Adipocyte (in vitro differentiated cells): ENCODE results near the gene DHRSX.
A peak's percentile ranks its signal among the peaks of the same experiment; 100 is the strongest.

Experiments
- DNase-seq: peaks from one replicate; pipeline ENCODE4 v3.0.0-alpha.2; 2015; ENCODE audit warnings: low read depth
- H3K27me3 ChIP-seq: replicated peaks from 2 replicates; pipeline ENCODE4 v1.7.0; 2013; ENCODE audit warnings: mild to moderate bottlenecking, low read length, moderate library complexity; ENCODE audit not compliant: control insufficient read depth, insufficient read depth
- H3K36me3 ChIP-seq: 2 replicates; pipeline ENCODE4 v1.7.0; 2013; ENCODE audit warnings: low read length, mild to moderate bottlenecking, moderate library complexity; ENCODE audit not compliant: control insufficient read depth, insufficient read depth, severe bottlenecking
- H3K4me1 ChIP-seq: 2 replicates; pipeline ENCODE4 v1.7.0; 2013; ENCODE audit warnings: mild to moderate bottlenecking, low read length, moderate library complexity; ENCODE audit not compliant: control insufficient read depth, insufficient read depth
- H3K4me3 ChIP-seq: 2 replicates; pipeline ENCODE4 v1.7.0; 2013; ENCODE audit warnings: mild to moderate bottlenecking, low read length, moderate library complexity
- H3K9ac ChIP-seq: 2 replicates; pipeline ENCODE4 v1.7.0; 2013; ENCODE audit warnings: mild to moderate bottlenecking, low read length, moderate library complexity
- H3K9me3 ChIP-seq: 2 replicates; pipeline ENCODE4 v1.7.0; 2013; ENCODE audit warnings: mild to moderate bottlenecking, low read length, moderate library complexity; ENCODE audit not compliant: control insufficient read depth

Gene DHRSX

DNA sequence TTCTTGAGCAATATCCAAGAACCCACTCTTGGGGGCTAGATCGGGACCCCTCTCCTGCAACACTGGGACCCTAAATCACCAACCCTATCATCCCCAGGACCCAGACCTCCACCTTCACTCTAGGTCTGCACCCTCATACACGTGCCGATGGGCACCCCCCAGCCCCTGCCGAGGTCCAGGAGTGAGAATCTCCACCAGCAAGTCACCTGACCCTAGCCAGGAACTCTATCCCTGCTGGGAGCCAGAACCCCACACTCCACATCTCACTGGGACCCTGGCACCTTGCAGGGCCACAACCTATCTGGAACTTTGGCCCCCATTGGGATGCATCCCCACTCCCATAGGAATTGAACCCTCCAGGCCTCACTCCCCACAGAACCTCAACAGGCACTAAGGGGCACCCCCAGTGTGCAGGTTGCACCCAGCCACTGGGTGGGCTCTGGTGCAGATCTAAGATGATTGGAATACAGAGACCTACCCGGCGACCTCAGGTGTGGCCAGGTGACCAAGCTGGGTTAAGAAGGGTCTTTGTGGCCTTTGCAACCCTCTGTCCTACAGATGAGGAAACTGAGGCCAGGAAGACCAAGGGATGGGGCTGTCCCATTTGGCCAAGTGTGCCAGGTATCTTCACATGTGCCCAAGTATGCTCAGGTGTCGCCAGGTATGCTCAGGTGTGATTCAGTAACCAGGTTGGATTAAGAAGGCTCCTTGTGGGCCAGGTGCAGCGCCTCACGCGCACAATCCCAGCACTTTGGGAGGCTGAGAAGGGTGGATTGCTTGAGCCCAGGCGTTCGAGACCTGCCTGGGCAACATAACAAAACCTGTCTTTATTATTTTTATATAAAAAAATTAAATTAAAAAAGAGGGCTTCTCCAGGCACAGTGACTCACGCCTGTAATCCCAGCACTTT, 3.1 kb upstream of the DHRSX start:
- DNase-seq = no peak
- Histone ChIP-seq H3K36me3 (no peaks in the 10 kb centered on the region), H3K27me3 (peaks cover 4% of the 10 kb centered on the region), H3K4me3 (no peak overlapping the region), H3K9me3 (no peaks in the 10 kb centered on the region), H3K9ac (no peak overlapping the region), H3K4me1 (peaks cover 10% of the 10 kb centered on the region)

DNA sequence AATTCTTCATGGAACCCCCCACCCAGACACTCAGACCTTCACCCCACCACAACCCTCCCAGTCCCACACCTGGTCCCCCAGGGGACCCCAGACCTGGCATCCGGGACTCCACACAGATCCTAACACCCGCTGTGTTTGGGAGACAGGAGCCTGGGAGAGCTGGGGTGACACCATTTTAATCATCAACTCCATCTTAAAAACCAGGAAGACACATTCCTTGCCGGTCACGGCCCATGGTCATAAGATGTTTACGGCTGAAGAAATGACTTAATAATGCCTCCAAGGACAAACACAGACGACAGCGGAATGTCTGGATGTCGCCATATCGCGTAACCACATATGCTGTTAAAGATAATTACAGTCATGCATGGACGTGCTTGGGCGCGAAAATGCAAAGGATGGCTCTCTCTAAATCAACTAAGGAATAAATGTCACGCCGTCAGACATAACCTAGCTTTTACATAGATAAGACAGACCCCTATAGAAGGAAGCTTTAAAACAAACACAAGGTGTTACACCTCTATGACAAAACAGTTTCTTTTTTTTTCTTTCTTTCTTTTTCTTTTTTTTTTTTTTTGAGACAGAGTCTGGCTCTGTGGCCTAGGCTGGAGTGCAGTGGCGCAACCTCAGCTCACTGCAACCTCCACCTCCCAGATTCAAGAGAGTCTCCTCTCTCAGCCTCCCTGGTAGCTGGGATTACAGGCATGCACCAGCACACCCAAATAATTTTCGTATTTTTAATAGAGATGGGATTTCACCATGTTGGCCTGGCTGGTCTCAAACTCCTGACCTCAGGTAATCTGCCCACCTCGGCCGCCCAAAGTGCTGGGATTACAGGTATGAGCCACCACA, 2.1 kb upstream of the DHRSX start:
- peak; percentile 47 for DNase-seq
- Histone ChIP-seq H3K4me3 (no peak overlapping the region), H3K9ac (no peak overlapping the region), H3K4me1 (peaks cover 20% of the 10 kb centered on the region), H3K36me3 (no peaks in the 10 kb centered on the region), H3K27me3 (peaks cover under 1% of the 10 kb centered on the region), H3K9me3 (no peaks in the 10 kb centered on the region)

DNA sequence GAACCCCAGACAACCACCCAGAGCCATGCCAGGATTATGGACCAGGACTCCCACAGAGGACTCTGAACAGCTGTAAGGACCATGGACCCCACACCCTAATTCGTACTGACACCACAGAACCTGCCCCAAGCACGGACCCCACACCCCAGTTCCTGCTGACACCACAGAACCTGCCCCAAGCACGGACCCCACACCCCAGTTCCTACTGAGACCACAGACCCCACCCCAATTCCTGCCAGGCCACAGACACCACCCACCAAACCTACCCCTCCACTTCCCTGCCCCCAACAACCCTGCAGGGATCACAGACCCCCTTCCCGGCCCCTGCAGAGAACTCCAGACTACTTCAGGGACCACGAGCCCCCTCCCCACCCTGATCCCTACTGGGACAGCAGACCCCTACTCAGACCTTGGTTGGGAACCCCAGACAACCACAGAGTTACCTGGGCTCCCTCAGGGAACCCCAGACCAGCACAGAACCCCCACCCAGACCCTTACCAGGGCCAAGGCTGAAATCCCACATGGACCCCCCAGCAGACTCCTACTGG, 1.4 kb upstream of the DHRSX start:
- Histone ChIP-seq H3K9ac (no peak overlapping the region), H3K4me3 (no peak overlapping the region)
- DNase-seq = no peak

GRCh38 chrX:2501559-2502102, 855 bp upstream of the DHRSX start:
- Histone ChIP-seq H3K36me3 (no peaks in the 10 kb centered on the region), H3K27me3 (no peaks in the 10 kb centered on the region), H3K4me3 (no peak overlapping the region), H3K9me3 (no peaks in the 10 kb centered on the region), H3K4me1 (peaks cover 30% of the 10 kb centered on the region), H3K9ac (no peak overlapping the region)
- DNase-seq = no peak

More for the DNA sequence above, 1.4 kb upstream of the DHRSX start:
- peaks cover 27% of the 10 kb centered on the region for H3K4me1 ChIP-seq
- H3K27me3 ChIP-seq = no peaks in the 10 kb centered on the region
- H3K36me3 ChIP-seq = no peaks in the 10 kb centered on the region
- no peaks in the 10 kb centered on the region for H3K9me3 ChIP-seq

GRCh38 chrX:2500091-2500802, 529 bp downstream of the DHRSX start:
- peak overlapping the region; percentile 92 for H3K9ac ChIP-seq
- peaks cover 6% of the 10 kb centered on the region for H3K36me3 ChIP-seq
- H3K9me3 ChIP-seq = no peaks in the 10 kb centered on the region
- H3K4me3 ChIP-seq = peak overlapping the region; percentile 90
- peak; percentile 62 for DNase-seq
- peaks cover 30% of the 10 kb centered on the region for H3K4me1 ChIP-seq
- H3K27me3 ChIP-seq = no peaks in the 10 kb centered on the region

DNA sequence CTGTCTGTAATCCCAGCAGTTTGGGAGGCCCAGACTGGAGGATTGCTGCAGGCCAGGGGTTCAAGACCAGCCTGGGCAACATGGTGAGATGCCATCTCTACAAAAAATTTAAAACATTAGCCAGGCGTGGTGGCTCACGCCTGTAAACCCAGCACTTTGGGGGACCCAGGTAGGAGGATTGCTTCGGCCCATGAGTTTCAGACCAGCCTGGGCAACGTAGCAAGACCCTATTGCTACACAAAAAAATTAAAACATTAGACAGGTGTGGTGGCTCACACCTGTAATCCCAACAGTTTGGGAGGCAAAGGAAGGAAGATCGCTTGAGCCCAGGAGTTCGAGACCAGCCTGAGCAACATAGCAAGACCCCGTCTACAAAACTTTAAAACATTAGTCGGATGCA, 1.3 kb downstream of the DHRSX start:
- Histone ChIP-seq H3K9ac (peak overlapping the region; percentile 92), H3K9me3 (no peaks in the 10 kb centered on the region), H3K27me3 (no peaks in the 10 kb centered on the region), H3K4me3 (peak overlapping the region; percentile 90), H3K4me1 (peaks cover 30% of the 10 kb centered on the region), H3K36me3 (peaks cover 7% of the 10 kb centered on the region)
- no peak for DNase-seq

DNA sequence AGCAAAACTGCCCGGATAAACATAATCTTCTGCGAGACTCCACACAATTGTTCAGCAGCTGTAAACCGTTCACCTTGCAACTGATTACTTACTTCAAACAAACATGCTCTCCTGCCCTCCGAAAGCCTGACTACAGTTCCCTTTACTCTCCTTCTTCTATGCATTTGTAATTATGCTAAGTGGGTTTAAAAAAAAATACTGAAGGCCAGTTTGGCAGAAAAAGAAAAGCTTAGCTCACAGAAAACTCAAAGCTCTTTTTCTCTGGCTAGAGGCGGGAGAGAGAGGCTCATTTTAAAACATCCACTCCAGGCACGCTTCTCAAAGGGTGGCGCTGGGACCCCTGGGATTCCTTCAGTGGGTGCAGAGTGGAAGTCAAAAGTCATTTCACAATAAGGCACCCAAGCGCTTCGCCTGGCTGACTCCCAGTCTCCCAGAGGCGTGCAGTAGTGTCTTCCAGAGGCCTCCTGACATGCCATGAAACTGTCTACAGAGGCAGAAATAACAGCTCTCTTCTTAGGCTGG, 1.9 kb downstream of the DHRSX start:
- peak overlapping the region; percentile 90 for H3K4me3 ChIP-seq
- peak; percentile 56 for DNase-seq
- H3K36me3 ChIP-seq = peaks cover 7% of the 10 kb centered on the region
- H3K9ac ChIP-seq = peak overlapping the region; percentile 92
- peaks cover 30% of the 10 kb centered on the region for H3K4me1 ChIP-seq
- H3K27me3 ChIP-seq = no peaks in the 10 kb centered on the region
- H3K9me3 ChIP-seq = no peaks in the 10 kb centered on the region

DNA sequence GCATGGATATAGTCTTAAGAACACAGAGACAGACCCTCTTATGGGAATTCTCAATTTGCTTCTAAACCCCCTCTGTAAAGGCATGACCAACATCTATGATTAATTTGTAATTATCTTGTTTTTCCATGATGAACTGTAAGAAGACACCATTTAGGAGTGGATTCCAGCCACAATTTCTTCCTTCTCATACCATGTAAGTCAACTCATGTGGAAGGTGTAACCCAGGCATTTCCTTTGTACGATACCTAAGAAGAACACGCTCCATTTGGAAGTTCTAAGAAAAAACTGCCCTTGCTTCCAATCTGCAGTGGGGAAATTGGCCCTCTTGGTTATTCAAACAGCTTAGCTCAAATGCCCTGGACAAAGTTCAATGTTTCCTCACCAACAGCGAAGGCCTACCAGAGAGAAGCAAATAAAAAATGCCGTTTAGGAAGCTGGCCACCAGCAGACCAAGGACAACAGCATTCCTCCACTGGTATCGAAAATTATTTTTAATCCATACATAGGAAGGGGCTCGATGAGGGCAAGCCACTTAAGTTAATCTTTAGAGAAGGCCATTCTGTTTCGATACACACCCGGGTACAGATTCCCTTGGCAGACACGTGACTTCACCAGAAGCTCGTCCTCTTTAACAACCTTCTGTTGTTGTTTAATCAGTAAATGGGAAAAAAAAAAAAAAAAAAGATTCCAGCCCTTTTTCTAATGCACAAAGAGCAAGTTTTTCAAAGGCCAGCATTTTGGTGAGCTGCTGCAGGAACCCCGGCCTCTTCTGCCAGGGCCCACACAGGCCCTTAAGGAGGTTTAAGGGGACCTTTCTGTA, 2.6 kb downstream of the DHRSX start:
- Histone ChIP-seq H3K4me1 (peaks cover 30% of the 10 kb centered on the region), H3K9me3 (no peaks in the 10 kb centered on the region), H3K27me3 (no peaks in the 10 kb centered on the region), H3K9ac (peak overlapping the region; percentile 92), H3K4me3 (peak overlapping the region; percentile 90), H3K36me3 (peaks cover 7% of the 10 kb centered on the region)
- peak; percentile 44 for DNase-seq

- Histone ChIP-seq H3K4me3 (no peak overlapping the region), H3K9me3 (no peaks in the 10 kb centered on the region), H3K9ac (no peak overlapping the region), H3K36me3 (peaks cover 18% of the 10 kb centered on the region), H3K27me3 (no peaks in the 10 kb centered on the region), H3K4me1 (peaks cover 30% of the 10 kb centered on the region)
- DNase-seq = no peak
These were observed 5.2 kb downstream of the DHRSX start for GRCh38 chrX:2495595-2495994.
